ENCODE data around the gene ARID1B.

ARID1B gene

DNA sequence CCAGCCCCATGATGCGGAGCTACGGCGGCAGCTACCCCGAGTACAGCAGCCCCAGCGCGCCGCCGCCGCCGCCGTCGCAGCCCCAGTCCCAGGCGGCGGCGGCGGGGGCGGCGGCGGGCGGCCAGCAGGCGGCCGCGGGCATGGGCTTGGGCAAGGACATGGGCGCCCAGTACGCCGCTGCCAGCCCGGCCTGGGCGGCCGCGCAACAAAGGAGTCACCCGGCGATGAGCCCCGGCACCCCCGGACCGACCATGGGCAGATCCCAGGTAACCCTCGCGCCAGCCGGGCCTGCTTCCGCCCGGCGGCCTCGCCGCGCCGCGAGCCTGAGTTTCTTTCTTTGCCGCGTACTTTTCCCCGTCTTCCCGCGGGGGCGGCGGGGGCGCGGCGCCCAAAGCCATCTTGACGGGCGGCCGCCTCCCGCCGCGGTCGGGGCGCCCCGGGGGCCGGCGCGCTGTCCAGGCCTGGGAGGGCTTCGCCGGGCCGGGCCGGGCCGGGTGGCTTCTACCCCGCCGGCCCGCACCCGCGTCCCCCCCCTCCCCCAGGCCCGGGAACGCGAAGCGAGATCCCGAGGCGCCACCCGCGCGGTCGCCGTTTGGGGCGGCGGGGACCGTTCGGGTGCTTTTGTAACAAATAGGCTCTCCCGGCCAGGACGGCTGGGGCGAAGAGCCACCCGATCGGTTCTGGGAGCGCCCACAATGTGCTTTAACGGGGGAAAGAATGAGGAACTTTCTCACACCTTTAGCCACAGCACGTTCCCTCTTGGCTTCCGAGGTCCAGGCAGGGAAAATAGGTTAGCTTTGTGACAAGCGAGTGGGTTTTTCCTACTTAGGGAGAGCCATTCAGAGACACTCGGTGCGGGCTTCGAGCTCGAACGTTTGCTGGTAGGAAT lies 2.3 kb downstream of the ARID1B start (continued):
- TF ChIP-seq, protein P1, sequence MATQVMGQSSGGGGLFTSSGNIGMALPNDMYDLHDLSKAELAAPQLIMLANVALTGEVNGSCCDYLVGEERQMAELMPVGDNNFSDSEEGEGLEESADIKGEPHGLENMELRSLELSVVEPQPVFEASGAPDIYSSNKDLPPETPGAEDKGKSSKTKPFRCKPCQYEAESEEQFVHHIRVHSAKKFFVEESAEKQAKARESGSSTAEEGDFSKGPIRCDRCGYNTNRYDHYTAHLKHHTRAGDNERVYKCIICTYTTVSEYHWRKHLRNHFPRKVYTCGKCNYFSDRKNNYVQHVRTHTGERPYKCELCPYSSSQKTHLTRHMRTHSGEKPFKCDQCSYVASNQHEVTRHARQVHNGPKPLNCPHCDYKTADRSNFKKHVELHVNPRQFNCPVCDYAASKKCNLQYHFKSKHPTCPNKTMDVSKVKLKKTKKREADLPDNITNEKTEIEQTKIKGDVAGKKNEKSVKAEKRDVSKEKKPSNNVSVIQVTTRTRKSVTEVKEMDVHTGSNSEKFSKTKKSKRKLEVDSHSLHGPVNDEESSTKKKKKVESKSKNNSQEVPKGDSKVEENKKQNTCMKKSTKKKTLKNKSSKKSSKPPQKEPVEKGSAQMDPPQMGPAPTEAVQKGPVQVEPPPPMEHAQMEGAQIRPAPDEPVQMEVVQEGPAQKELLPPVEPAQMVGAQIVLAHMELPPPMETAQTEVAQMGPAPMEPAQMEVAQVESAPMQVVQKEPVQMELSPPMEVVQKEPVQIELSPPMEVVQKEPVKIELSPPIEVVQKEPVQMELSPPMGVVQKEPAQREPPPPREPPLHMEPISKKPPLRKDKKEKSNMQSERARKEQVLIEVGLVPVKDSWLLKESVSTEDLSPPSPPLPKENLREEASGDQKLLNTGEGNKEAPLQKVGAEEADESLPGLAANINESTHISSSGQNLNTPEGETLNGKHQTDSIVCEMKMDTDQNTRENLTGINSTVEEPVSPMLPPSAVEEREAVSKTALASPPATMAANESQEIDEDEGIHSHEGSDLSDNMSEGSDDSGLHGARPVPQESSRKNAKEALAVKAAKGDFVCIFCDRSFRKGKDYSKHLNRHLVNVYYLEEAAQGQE (tag by site-specific recombination; IDR thresholded peaks at IDR 0.05): no peak
- TF ChIP-seq, protein P2, sequence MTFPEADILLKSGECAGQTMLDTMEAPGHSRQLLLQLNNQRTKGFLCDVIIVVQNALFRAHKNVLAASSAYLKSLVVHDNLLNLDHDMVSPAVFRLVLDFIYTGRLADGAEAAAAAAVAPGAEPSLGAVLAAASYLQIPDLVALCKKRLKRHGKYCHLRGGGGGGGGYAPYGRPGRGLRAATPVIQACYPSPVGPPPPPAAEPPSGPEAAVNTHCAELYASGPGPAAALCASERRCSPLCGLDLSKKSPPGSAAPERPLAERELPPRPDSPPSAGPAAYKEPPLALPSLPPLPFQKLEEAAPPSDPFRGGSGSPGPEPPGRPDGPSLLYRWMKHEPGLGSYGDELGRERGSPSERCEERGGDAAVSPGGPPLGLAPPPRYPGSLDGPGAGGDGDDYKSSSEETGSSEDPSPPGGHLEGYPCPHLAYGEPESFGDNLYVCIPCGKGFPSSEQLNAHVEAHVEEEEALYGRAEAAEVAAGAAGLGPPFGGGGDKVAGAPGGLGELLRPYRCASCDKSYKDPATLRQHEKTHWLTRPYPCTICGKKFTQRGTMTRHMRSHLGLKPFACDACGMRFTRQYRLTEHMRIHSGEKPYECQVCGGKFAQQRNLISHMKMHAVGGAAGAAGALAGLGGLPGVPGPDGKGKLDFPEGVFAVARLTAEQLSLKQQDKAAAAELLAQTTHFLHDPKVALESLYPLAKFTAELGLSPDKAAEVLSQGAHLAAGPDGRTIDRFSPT (tag by site-specific recombination; IDR thresholded peaks at IDR 0.05): no peak
- no peak for TF ChIP-seq ZBTB48 (tag by site-specific recombination; IDR thresholded peaks at IDR 0.05)
- no peak for TF ChIP-seq WT1 (tag by site-specific recombination; IDR thresholded peaks at IDR 0.05)
- TF ChIP-seq, protein P3, sequence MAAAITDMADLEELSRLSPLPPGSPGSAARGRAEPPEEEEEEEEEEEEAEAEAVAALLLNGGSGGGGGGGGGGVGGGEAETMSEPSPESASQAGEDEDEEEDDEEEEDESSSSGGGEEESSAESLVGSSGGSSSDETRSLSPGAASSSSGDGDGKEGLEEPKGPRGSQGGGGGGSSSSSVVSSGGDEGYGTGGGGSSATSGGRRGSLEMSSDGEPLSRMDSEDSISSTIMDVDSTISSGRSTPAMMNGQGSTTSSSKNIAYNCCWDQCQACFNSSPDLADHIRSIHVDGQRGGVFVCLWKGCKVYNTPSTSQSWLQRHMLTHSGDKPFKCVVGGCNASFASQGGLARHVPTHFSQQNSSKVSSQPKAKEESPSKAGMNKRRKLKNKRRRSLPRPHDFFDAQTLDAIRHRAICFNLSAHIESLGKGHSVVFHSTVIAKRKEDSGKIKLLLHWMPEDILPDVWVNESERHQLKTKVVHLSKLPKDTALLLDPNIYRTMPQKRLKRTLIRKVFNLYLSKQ (tag by site-specific recombination; IDR thresholded peaks at IDR 0.05; ENCODE audit: borderline replicate concordance): no peak
- TF ChIP-seq, protein P4, sequence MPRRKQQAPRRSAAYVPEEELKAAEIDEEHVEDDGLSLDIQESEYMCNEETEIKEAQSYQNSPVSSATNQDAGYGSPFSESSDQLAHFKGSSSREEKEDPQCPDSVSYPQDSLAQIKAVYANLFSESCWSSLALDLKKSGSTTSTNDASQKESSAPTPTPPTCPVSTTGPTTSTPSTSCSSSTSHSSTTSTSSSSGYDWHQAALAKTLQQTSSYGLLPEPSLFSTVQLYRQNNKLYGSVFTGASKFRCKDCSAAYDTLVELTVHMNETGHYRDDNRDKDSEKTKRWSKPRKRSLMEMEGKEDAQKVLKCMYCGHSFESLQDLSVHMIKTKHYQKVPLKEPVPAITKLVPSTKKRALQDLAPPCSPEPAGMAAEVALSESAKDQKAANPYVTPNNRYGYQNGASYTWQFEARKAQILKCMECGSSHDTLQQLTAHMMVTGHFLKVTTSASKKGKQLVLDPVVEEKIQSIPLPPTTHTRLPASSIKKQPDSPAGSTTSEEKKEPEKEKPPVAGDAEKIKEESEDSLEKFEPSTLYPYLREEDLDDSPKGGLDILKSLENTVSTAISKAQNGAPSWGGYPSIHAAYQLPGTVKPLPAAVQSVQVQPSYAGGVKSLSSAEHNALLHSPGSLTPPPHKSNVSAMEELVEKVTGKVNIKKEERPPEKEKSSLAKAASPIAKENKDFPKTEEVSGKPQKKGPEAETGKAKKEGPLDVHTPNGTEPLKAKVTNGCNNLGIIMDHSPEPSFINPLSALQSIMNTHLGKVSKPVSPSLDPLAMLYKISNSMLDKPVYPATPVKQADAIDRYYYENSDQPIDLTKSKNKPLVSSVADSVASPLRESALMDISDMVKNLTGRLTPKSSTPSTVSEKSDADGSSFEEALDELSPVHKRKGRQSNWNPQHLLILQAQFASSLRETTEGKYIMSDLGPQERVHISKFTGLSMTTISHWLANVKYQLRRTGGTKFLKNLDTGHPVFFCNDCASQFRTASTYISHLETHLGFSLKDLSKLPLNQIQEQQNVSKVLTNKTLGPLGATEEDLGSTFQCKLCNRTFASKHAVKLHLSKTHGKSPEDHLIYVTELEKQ (tag by site-specific recombination; IDR thresholded peaks at IDR 0.05; ENCODE audit: borderline replicate concordance): no peak
- TF ChIP-seq ZNF184 (tag by site-specific recombination; IDR thresholded peaks at IDR 0.05): no peak
- TF ChIP-seq YY1 (tag by site-specific recombination; IDR thresholded peaks at IDR 0.05): 0 out of 2 replicates have a peak, but pooled peaks have one; percentile 30
- TF ChIP-seq ZNF274 (IDR thresholded peaks at IDR 0.05; ENCODE audit: low read length): no peak
- TF ChIP-seq ZNF274 (tag by site-specific recombination; IDR thresholded peaks at IDR 0.05; ENCODE audit: borderline replicate concordance): no peak
- TF ChIP-seq ZNF560 (tag by site-specific recombination; IDR thresholded peaks at IDR 0.05; ENCODE audit: borderline replicate concordance): no peak
- no peak for TF ChIP-seq ZNF404 (tag by site-specific recombination; IDR thresholded peaks at IDR 0.05)
- TF ChIP-seq ZNF530 (tag by site-specific recombination; IDR thresholded peaks at IDR 0.05; ENCODE audit: low read depth): no peak
- no peak for TF ChIP-seq MYNN (tag by site-specific recombination; IDR thresholded peaks at IDR 0.05; ENCODE audit: borderline replicate concordance)
- TF ChIP-seq ZNF596 (tag by site-specific recombination; IDR thresholded peaks at IDR 0.05): no peak
- no peak for TF ChIP-seq SP3 (tag by site-specific recombination; IDR thresholded peaks at IDR 0.05)
- no peak for TF ChIP-seq ZNF174 (tag by site-specific recombination; IDR thresholded peaks at IDR 0.05)
- TF ChIP-seq ZFHX2 (tag by site-specific recombination; conservative IDR thresholded peaks at IDR 0.05): peak; percentile 52
- TF ChIP-seq ZNF777 (tag by site-specific recombination; IDR thresholded peaks at IDR 0.05; ENCODE audit: borderline replicate concordance): no peak
- TF ChIP-seq HOXA7 (CRISPR knock-in tag; IDR thresholded peaks at IDR 0.05; ENCODE audit: borderline replicate concordance): no peak
- TF ChIP-seq ZNF19 (tag by site-specific recombination; IDR thresholded peaks at IDR 0.05; ENCODE audit: low read depth): no peak
- no peak for TF ChIP-seq ZNF140 (tag by site-specific recombination; IDR thresholded peaks at IDR 0.05)
- no peak for TF ChIP-seq ZNF133 (tag by site-specific recombination; IDR thresholded peaks at IDR 0.05)
- TF ChIP-seq ZNF544 (tag by site-specific recombination; IDR thresholded peaks at IDR 0.05): no peak
- TF ChIP-seq GLIS1 (tag by site-specific recombination; IDR thresholded peaks at IDR 0.05): no peak
- no peak for TF ChIP-seq ZNF785 (tag by site-specific recombination; IDR thresholded peaks at IDR 0.05)
- TF ChIP-seq MZF1 (tag by site-specific recombination; IDR thresholded peaks at IDR 0.05; ENCODE audit: borderline replicate concordance): no peak
- peak; percentile 22; the same call in 1 of the 2 replicates for TF ChIP-seq KLF9 (tag by site-specific recombination; IDR thresholded peaks at IDR 0.05; ENCODE audit: low read depth)

Data from HEK293 (cell line).